Measurements from ENCODE around the gene RASSF6.

Gene RASSF6

DNA sequence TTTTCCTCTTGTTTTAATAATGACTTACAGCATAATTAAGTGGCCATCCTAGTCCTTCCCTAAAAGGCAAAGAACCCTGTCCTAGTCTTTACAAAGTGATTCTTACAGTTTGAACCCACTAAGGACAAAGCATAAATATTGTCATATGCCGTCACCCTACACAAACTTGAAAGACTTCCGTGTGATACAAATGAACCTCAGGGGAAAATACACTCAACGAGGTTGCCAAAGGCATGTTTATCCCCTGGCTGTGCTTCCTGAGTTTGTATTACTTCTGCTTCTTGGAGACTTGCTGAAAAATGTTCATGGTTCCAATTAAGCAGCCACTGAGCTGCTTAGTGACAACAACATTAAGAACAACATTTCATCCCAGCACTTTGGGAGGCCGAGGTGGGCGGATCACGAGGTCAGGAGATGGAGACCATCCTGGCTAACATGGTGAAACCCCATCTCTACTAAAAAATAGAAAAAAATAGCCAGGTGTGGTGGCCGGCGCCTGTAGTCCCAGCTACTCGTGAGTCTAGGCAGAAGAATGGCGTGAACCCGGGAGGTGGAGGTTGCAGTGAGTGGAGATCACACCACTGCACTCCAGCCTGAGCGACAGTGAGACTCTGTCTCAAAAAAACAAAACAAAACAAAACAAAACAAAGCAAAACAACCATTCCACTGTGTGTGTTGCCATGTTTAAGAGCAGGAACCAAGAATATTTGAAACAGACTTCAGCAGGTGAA is 16.2 kb downstream of the RASSF6 start:
- Histone ChIP-seq H3K9me3 (ENCODE audit: control insufficient read depth, insufficient read depth, low read depth, low read length) (no peaks in the 10 kb centered on the region), H3K36me3 (ENCODE audit: control insufficient read depth in 2 of 2, insufficient read depth in 1 of 2, low read length in 2 of 2) (no peaks in the 10 kb centered on the region), H3K4me1 (ENCODE audit: control insufficient read depth, insufficient read depth, low read length) (peaks cover 2% of the 10 kb centered on the region; the same call in 1 of the 2 replicates), H3K27ac (ENCODE audit: extremely low read depth, low read depth, low read length) (no peak overlapping the region), H3K4me3 (ENCODE audit: low read depth, low read length) (no peak overlapping the region)
- no peak for TF ChIP-seq ZSCAN30 (tag by site-specific recombination; IDR thresholded peaks at IDR 0.05)
- ChIA-PET POLR2A (no interaction called here), CTCF (no interaction called here)

DNA sequence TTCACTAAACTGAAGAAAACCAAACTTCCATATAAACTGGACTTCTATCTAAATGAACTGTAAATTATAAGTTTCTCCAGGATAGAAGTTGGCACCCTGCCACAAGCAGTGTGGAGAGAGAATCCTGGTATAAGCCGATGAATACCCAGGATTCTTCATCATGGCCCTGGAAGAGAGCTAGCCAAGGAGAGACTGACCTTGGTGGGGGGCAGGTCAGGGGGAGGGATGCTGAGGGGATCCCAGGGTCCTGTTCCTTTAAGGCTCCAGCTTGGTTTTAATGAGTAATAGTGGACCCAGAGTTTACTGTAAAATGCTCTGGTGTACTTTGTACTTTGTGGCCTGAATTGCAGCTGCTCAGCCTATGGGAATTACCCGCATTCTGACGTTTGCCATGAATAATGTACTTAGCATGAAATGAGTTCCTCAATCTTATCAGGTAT is 16.9 kb downstream of the RASSF6 start:
- TF ChIP-seq, protein P1, sequence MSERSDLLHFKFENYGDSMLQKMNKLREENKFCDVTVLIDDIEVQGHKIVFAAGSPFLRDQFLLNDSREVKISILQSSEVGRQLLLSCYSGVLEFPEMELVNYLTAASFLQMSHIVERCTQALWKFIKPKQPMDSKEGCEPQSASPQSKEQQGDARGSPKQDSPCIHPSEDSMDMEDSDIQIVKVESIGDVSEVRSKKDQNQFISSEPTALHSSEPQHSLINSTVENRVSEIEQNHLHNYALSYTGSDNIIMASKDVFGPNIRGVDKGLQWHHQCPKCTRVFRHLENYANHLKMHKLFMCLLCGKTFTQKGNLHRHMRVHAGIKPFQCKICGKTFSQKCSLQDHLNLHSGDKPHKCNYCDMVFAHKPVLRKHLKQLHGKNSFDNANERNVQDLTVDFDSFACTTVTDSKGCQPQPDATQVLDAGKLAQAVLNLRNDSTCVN (tag by site-specific recombination; optimal IDR thresholded peaks at IDR 0.05) = no peak
- TF ChIP-seq SP2 (tag by site-specific recombination; IDR thresholded peaks at IDR 0.05) (no peak), ZNF221 (tag by site-specific recombination; IDR thresholded peaks at IDR 0.05; ENCODE audit: borderline replicate concordance) (no peak)
- TF ChIP-seq, protein P2, sequence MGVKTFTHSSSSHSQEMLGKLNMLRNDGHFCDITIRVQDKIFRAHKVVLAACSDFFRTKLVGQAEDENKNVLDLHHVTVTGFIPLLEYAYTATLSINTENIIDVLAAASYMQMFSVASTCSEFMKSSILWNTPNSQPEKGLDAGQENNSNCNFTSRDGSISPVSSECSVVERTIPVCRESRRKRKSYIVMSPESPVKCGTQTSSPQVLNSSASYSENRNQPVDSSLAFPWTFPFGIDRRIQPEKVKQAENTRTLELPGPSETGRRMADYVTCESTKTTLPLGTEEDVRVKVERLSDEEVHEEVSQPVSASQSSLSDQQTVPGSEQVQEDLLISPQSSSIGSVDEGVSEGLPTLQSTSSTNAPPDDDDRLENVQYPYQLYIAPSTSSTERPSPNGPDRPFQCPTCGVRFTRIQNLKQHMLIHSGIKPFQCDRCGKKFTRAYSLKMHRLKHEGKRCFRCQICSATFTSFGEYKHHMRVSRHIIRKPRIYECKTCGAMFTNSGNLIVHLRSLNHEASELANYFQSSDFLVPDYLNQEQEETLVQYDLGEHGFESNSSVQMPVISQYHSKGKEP (tag by site-specific recombination; IDR thresholded peaks at IDR 0.05) = no peak
- H3K4me1 ChIP-seq (ENCODE audit: control insufficient read depth, insufficient read depth, low read length) = peaks cover 4% of the 10 kb centered on the region; the same call in 1 of the 2 replicates
- POLR2A ChIA-PET = no interaction called here
- no peak overlapping the region for H3K4me3 ChIP-seq (ENCODE audit: low read depth, low read length)
- H3K36me3 ChIP-seq (ENCODE audit: control insufficient read depth in 2 of 2, insufficient read depth in 1 of 2, low read length in 2 of 2) = no peaks in the 10 kb centered on the region
- CTCF ChIA-PET = no interaction called here
- H3K9me3 ChIP-seq (ENCODE audit: control insufficient read depth, insufficient read depth, low read depth, low read length) = no peaks in the 10 kb centered on the region
- H3K27ac ChIP-seq (ENCODE audit: extremely low read depth, low read depth, low read length) = no peak overlapping the region

DNA sequence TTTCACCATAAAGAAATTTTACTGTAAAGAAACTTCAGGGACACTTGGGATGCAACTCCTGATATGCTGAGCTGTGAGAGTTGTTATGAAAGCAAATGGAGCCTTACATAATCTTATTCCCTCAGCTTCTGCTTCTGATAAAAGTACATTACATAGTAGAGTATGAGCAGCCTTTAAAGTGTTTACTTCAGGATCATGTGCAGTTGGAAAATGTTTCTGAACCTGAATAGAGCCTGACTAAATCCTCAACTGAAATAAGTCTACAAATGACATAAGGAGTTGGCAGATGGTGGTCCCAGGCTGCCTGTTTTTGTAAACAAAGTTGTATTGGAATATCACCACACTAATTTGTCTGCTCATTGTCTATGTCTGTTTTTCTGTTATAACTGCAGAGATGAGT is 19.3 kb downstream of the RASSF6 start:
- TF ChIP-seq ZFP69B (tag by site-specific recombination; IDR thresholded peaks at IDR 0.05) (no peak), ZNF768 (tag by site-specific recombination; IDR thresholded peaks at IDR 0.05) (no peak), ZNF223 (tag by site-specific recombination; IDR thresholded peaks at IDR 0.05) (no peak), KLF10 (tag by site-specific recombination; IDR thresholded peaks at IDR 0.05) (no peak), ZNF423 (tag by site-specific recombination; IDR thresholded peaks at IDR 0.05) (no peak), ZNF792 (tag by site-specific recombination; IDR thresholded peaks at IDR 0.05) (no peak), REPIN1 (tag by site-specific recombination; IDR thresholded peaks at IDR 0.05; ENCODE audit: low read depth) (no peak), ZNF121 (tag by site-specific recombination; IDR thresholded peaks at IDR 0.05) (no peak), ZNF785 (tag by site-specific recombination; IDR thresholded peaks at IDR 0.05) (no peak), ZNF561 (tag by site-specific recombination; IDR thresholded peaks at IDR 0.05; ENCODE audit: borderline replicate concordance) (no peak), ZNF274 (IDR thresholded peaks at IDR 0.05; ENCODE audit: low read length) (no peak), ZNF274 (tag by site-specific recombination; IDR thresholded peaks at IDR 0.05; ENCODE audit: borderline replicate concordance) (no peak)
- TF ChIP-seq, protein P3, sequence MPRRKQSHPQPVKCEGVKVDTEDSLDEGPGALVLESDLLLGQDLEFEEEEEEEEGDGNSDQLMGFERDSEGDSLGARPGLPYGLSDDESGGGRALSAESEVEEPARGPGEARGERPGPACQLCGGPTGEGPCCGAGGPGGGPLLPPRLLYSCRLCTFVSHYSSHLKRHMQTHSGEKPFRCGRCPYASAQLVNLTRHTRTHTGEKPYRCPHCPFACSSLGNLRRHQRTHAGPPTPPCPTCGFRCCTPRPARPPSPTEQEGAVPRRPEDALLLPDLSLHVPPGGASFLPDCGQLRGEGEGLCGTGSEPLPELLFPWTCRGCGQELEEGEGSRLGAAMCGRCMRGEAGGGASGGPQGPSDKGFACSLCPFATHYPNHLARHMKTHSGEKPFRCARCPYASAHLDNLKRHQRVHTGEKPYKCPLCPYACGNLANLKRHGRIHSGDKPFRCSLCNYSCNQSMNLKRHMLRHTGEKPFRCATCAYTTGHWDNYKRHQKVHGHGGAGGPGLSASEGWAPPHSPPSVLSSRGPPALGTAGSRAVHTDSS (tag by site-specific recombination; IDR thresholded peaks at IDR 0.05) = no peak
- H3K9me3 ChIP-seq (ENCODE audit: control insufficient read depth, insufficient read depth, low read depth, low read length) = no peaks in the 10 kb centered on the region
- ChIA-PET CTCF (interaction anchor here (1.2 kb wide), 1 partner anchor 27 kb away, joined by 3 read pairs; no protein-coding TSS in a partner anchor), POLR2A (no interaction called here)
- H3K36me3 ChIP-seq (ENCODE audit: control insufficient read depth in 2 of 2, insufficient read depth in 1 of 2, low read length in 2 of 2) = no peaks in the 10 kb centered on the region
- no peak overlapping the region for H3K4me3 ChIP-seq (ENCODE audit: low read depth, low read length)
- H3K4me1 ChIP-seq (ENCODE audit: control insufficient read depth, insufficient read depth, low read length) = peaks cover 4% of the 10 kb centered on the region; the same call in 1 of the 2 replicates
- H3K27ac ChIP-seq (ENCODE audit: extremely low read depth, low read depth, low read length) = no peak overlapping the region
